ENCODE measurements around the gene NXPH2. TPM values are rescaled to one million over a fixed set of nuclear protein-coding genes. Genes with fewer than 3 reads are reported as not detected.

Gene NXPH2
- polyA plus RNA-seq, 1 experiment = not detected

DNA sequence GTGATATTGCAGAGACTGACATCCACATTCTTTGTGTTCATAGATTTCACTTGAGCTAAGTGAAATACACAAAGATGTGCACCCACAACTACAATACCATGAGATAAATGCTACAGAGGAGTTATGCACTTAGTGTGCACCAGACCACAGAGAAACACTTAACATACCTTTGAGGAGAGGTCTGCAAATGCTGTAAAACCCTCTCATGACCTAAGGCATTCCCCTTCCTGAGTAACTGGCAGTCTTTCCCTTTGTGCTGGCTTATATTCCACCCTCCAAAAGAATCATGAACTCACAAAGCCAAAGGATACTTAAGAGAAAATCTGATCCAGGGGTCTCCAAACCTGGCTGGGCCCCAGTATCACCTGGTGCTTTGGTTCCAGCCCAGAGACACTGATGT lies 16.2 kb downstream of the NXPH2 start:
- Histone ChIP-seq H3K36me3 (ENCODE audit: control insufficient read depth, insufficient read depth, low read length) (no peaks in the 10 kb centered on the region; the same call in 1 of the 2 replicates), H3K4me3 (ENCODE audit: low read depth, low read length) (no peak overlapping the region), H3K27me3 (ENCODE audit: control insufficient read depth, insufficient read depth, low read length) (no peaks in the 10 kb centered on the region)
- DNase-seq (ENCODE audit: low read depth) = no peak
- CTCF ChIA-PET = no interaction called here
- POLR2A ChIA-PET = no interaction called here
- TF ChIP-seq, protein P1, sequence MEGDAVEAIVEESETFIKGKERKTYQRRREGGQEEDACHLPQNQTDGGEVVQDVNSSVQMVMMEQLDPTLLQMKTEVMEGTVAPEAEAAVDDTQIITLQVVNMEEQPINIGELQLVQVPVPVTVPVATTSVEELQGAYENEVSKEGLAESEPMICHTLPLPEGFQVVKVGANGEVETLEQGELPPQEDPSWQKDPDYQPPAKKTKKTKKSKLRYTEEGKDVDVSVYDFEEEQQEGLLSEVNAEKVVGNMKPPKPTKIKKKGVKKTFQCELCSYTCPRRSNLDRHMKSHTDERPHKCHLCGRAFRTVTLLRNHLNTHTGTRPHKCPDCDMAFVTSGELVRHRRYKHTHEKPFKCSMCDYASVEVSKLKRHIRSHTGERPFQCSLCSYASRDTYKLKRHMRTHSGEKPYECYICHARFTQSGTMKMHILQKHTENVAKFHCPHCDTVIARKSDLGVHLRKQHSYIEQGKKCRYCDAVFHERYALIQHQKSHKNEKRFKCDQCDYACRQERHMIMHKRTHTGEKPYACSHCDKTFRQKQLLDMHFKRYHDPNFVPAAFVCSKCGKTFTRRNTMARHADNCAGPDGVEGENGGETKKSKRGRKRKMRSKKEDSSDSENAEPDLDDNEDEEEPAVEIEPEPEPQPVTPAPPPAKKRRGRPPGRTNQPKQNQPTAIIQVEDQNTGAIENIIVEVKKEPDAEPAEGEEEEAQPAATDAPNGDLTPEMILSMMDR (IDR thresholded peaks at IDR 0.05; ENCODE audit: insufficient read depth, low read depth, low read length) = no peak

DNA sequence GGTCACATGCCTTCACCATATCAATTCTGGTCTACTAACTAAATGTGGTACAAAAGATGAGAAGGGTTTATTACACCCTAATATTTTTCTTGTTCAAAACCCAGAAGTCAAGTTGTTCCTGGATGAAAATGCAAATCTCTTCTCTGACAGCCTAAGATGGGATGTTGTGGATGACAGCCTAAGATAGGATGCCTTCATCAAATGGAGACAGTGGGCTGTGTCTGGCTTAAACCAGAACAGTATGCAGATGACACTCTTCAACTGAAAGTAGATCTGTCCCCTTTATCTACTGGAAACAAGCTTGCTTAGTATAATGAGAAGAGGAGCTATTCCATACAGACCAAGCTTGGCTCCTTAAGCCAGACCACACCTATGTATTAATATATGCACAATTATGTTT lies 17.7 kb downstream of the NXPH2 start:
- POLR2A ChIA-PET = no interaction called here

DNA sequence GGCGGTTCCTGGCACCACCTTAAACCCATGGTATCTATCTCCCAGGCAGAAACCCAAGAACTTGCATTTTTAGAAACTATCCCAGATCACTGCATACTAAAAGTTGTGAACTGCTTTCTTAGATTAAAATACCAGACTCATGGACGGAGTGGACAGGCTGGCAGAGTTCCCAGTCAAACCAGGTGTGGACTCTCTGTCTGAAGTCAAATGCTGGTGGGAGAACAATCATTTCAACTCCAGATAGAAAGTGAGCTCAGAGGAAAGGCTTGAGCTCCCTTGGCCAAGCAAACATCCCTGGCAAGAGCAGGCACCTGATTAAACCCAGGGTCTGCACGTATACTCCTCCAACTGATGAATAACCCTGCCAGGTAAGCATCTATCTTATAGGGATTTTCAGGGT lies 19.5 kb downstream of the NXPH2 start:
- CTCF ChIA-PET = interaction anchor here (1.0 kb wide), 1 partner anchor 19 kb away, joined by 3 read pairs; no protein-coding TSS in a partner anchor
- H3K36me3 ChIP-seq (ENCODE audit: control insufficient read depth, insufficient read depth, low read length) = no peaks in the 10 kb centered on the region; the same call in 1 of the 2 replicates

More for the DNA sequence above, 17.7 kb downstream of the NXPH2 start:
- Histone ChIP-seq H3K4me3 (ENCODE audit: low read depth, low read length) (no peak overlapping the region), H3K27me3 (ENCODE audit: control insufficient read depth, insufficient read depth, low read length) (no peaks in the 10 kb centered on the region), H3K36me3 (ENCODE audit: control insufficient read depth, insufficient read depth, low read length) (no peaks in the 10 kb centered on the region; the same call in 1 of the 2 replicates)
- no peak for DNase-seq (ENCODE audit: low read depth)
- TF ChIP-seq, protein P1 (IDR thresholded peaks at IDR 0.05; ENCODE audit: insufficient read depth, low read depth, low read length) = no peak
- CTCF ChIA-PET = no interaction called here

DNA sequence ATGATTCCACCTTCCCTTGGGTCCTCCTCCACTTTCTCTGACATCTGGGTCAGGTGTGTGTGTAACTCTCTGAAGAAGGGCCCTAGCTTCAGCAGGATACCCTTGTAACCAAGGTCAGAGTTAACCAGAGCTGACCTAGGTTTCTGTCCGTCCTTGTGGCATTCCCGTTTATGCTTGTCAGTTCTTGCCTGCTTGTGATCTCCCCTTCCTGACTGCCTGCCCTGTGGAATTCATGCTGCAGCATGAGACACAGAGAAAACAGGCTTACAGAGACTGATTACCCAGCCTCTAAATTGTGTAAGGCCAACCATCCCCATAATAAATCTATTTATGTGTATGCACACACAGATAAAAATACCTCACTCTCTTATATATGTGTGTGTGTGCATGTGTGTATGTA lies 22.8 kb downstream of the NXPH2 start:
- Histone ChIP-seq H3K4me3 (ENCODE audit: low read depth, low read length) (no peak overlapping the region), H3K36me3 (ENCODE audit: control insufficient read depth, insufficient read depth, low read length) (no peaks in the 10 kb centered on the region), H3K27me3 (ENCODE audit: control insufficient read depth, insufficient read depth, low read length) (no peaks in the 10 kb centered on the region)
- TF ChIP-seq, protein P1 (IDR thresholded peaks at IDR 0.05; ENCODE audit: insufficient read depth, low read depth, low read length) = no peak
- POLR2A ChIA-PET = no interaction called here
- no peak for DNase-seq (ENCODE audit: low read depth)
- CTCF ChIA-PET = no interaction called here

More for the DNA sequence above, 19.5 kb downstream of the NXPH2 start:
- POLR2A ChIA-PET = no interaction called here
- no peak overlapping the region for H3K4me3 ChIP-seq (ENCODE audit: low read depth, low read length)
- DNase-seq (ENCODE audit: low read depth) = no peak
- no peaks in the 10 kb centered on the region for H3K27me3 ChIP-seq (ENCODE audit: control insufficient read depth, insufficient read depth, low read length)
- TF ChIP-seq, protein P1 (IDR thresholded peaks at IDR 0.05; ENCODE audit: insufficient read depth, low read depth, low read length) = no peak

DNA sequence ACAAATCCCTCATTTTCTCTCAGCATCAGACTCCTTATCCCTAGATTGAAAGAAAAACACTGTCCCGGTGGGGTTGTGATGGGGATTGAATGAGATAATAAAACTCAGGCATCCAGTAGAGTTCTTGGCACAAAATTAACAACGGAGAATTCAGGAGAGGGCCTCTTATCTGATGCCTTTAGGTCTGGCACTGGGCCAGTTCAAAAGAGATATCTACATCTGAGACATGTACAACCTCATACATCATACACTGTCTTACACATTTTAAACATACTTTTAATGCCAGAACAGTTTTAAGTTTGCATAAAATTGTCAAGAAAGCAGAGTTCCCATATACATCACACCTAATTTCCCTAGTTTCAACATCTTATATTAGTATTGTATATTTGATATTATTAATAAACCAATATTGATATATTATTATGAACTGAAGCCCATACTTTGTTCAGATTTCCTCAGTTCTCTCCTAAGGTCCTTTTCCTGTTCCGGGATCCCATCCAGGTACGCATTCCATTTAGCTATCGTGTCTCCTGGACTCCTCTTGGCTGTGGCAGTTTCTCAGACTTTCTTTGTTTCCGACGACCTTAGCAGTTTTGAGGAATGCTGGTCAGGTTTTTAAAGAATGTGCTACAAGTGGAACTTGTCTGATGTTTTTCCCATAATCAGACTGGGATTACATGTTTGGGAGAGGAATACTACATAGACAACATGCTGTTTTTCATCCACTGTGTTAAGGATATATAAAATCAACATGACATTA lies 27.8 kb downstream of the NXPH2 start:
- H3K27me3 ChIP-seq (ENCODE audit: control insufficient read depth, insufficient read depth, low read length) = no peaks in the 10 kb centered on the region
- no peak for DNase-seq (ENCODE audit: low read depth)
- POLR2A ChIA-PET = no interaction called here
- CTCF ChIA-PET = no interaction called here
- TF ChIP-seq, protein P1 (IDR thresholded peaks at IDR 0.05; ENCODE audit: insufficient read depth, low read depth, low read length) = no peak
- H3K4me3 ChIP-seq (ENCODE audit: low read depth, low read length) = no peak overlapping the region
- H3K36me3 ChIP-seq (ENCODE audit: control insufficient read depth, insufficient read depth, low read length) = no peaks in the 10 kb centered on the region

All from BJ (cell line).